Measurements from ENCODE around the gene USP33.

- TF ChIP-seq CTCF (IDR thresholded peaks at IDR 0.05): no peak
- no peak for TF ChIP-seq POLR2AphosphoS5 (IDR thresholded peaks at IDR 0.05)
Observed at GRCh38 chr1:77802026-77802425, 42.4 kb upstream of the USP33 start.
